ENCODE measurements around the gene LPO. TPM values are rescaled to one million over a fixed set of nuclear protein-coding genes. Genes with fewer than 3 reads are reported as not detected.

Gene LPO
- total and polyA plus RNA-seq, 9 of the 15 experiments (the other 6 are each of a cell fraction or from before 2014, with no cell fraction given), result 0.07 to 0.11 TPM; not detected in 7

DNA sequence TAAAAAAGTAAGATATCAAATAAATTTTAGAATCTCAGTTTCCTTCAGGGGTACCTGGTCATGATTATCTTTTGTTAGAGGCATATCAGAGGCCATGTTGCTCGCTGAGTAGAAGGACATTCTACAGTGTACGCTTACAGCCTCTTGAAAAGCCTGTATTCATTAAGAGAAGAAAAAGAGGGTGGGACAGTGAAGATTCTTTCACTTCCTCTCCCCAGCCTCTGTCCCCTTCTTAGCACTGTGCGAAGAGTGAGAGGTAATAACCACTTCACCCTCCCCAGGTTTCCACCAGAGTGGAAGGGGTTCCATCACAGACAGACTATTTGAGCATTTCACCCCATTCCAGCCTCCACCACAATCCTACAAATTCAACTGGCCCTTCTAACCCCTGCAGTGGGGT lies 4.8 kb upstream of the LPO start:
- 36% methylated on average over 3 of the region's 3 CpGs for WGBS (ENCODE audit: insufficient coverage, low coverage, missing lambda C conversion rate)
- peaks cover 0 to 14% of the 10 kb centered on the region in 2 experiments; a peak in 3 of 5 replicates for H3K4me1 ChIP-seq (replicated peaks in 1 of 2; ENCODE audit: control insufficient read depth in 2 of 2, insufficient read depth in 2 of 2, low read length in 2 of 2)
- no peaks in the 10 kb centered on the region for H3K9me3 ChIP-seq (replicated peaks; ENCODE audit: control insufficient read depth, insufficient read depth, low read depth, low read length)
- ChIA-PET CTCF (ENCODE audit: low intra/inter-chr PET ratio) (no interaction called here), POLR2A (no interaction called here)
- no peak overlapping the region for H3K4me2 ChIP-seq (ENCODE audit: insufficient read depth, low read length)
- in situ Hi-C loops (cut with MboI) (no loop called here), intact Hi-C loops (cut with micrococcal nuclease) (no loop called here)
- no peaks in the 10 kb centered on the region for H3K36me3 ChIP-seq (ENCODE audit: control insufficient read depth, insufficient read depth, low read length)
- H4K20me1 ChIP-seq (replicated peaks; ENCODE audit: control insufficient read depth, insufficient read depth, low read length), result no peaks in the 10 kb centered on the region
- BruUV-seq (replicated peaks), result no TSS peak
- peaks cover 0 to 9% of the 10 kb centered on the region in 2 experiments; a peak in 2 of 5 replicates for H3K27me3 ChIP-seq (ENCODE audit: control insufficient read depth in 2 of 2, insufficient read depth in 2 of 2, low read length in 2 of 2)
- H3K4me3 ChIP-seq, result no peak overlapping the region
- TF ChIP-seq ZNF75A (CRISPR knock-in tag; IDR thresholded peaks at IDR 0.05), result no peak
- TF ChIP-seq TSC22D4 (tag; IDR thresholded peaks at IDR 0.05), result no peak
- TF ChIP-seq USF2 (CRISPR knock-in tag; IDR thresholded peaks at IDR 0.05), result no peak
- no peak for TF ChIP-seq RBFOX2 (IDR thresholded peaks at IDR 0.05; ENCODE audit: low read depth, low read length)
- TF ChIP-seq PHF21A (IDR thresholded peaks at IDR 0.05; ENCODE audit: borderline replicate concordance, low read depth), result no peak
- no peak for TF ChIP-seq RFX1 (IDR thresholded peaks at IDR 0.05)
- no peak for TF ChIP-seq ZNF436 (CRISPR knock-in tag; IDR thresholded peaks at IDR 0.05)
- TF ChIP-seq, protein P1, sequence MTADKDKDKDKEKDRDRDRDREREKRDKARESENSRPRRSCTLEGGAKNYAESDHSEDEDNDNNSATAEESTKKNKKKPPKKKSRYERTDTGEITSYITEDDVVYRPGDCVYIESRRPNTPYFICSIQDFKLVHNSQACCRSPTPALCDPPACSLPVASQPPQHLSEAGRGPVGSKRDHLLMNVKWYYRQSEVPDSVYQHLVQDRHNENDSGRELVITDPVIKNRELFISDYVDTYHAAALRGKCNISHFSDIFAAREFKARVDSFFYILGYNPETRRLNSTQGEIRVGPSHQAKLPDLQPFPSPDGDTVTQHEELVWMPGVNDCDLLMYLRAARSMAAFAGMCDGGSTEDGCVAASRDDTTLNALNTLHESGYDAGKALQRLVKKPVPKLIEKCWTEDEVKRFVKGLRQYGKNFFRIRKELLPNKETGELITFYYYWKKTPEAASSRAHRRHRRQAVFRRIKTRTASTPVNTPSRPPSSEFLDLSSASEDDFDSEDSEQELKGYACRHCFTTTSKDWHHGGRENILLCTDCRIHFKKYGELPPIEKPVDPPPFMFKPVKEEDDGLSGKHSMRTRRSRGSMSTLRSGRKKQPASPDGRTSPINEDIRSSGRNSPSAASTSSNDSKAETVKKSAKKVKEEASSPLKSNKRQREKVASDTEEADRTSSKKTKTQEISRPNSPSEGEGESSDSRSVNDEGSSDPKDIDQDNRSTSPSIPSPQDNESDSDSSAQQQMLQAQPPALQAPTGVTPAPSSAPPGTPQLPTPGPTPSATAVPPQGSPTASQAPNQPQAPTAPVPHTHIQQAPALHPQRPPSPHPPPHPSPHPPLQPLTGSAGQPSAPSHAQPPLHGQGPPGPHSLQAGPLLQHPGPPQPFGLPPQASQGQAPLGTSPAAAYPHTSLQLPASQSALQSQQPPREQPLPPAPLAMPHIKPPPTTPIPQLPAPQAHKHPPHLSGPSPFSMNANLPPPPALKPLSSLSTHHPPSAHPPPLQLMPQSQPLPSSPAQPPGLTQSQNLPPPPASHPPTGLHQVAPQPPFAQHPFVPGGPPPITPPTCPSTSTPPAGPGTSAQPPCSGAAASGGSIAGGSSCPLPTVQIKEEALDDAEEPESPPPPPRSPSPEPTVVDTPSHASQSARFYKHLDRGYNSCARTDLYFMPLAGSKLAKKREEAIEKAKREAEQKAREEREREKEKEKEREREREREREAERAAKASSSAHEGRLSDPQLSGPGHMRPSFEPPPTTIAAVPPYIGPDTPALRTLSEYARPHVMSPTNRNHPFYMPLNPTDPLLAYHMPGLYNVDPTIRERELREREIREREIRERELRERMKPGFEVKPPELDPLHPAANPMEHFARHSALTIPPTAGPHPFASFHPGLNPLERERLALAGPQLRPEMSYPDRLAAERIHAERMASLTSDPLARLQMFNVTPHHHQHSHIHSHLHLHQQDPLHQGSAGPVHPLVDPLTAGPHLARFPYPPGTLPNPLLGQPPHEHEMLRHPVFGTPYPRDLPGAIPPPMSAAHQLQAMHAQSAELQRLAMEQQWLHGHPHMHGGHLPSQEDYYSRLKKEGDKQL (CRISPR knock-in tag; IDR thresholded peaks at IDR 0.05; ENCODE audit: borderline replicate concordance), result no peak
- no peak for TF ChIP-seq MED1 (CRISPR knock-in tag; IDR thresholded peaks at IDR 0.05; ENCODE audit: borderline replicate concordance)
- TF ChIP-seq PHTF2 (CRISPR knock-in tag; IDR thresholded peaks at IDR 0.05), result no peak
- no peak for TF ChIP-seq SIX5 (IDR thresholded peaks at IDR 0.05; ENCODE audit: borderline replicate concordance in 1 of 2, insufficient read depth in 1 of 2, low read depth in 1 of 2, low read length in 2 of 2)
- TF ChIP-seq, protein P2, sequence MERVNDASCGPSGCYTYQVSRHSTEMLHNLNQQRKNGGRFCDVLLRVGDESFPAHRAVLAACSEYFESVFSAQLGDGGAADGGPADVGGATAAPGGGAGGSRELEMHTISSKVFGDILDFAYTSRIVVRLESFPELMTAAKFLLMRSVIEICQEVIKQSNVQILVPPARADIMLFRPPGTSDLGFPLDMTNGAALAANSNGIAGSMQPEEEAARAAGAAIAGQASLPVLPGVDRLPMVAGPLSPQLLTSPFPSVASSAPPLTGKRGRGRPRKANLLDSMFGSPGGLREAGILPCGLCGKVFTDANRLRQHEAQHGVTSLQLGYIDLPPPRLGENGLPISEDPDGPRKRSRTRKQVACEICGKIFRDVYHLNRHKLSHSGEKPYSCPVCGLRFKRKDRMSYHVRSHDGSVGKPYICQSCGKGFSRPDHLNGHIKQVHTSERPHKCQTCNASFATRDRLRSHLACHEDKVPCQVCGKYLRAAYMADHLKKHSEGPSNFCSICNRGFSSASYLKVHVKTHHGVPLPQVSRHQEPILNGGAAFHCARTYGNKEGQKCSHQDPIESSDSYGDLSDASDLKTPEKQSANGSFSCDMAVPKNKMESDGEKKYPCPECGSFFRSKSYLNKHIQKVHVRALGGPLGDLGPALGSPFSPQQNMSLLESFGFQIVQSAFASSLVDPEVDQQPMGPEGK (CRISPR knock-in tag; IDR thresholded peaks at IDR 0.05; ENCODE audit: borderline replicate concordance), result no peak
- H3K9ac ChIP-seq (ENCODE audit: insufficient read depth in 1 of 2, low read depth in 2 of 2, low read length in 2 of 2), result no peak overlapping the region
- no peaks in the 10 kb centered on the region for H3K79me2 ChIP-seq (ENCODE audit: control insufficient read depth, insufficient read depth, low read length)
- no peak overlapping the region for H2AFZ ChIP-seq (ENCODE audit: low read depth, low read length)
- FAIRE-seq, result no peak
- no peak for DNase-seq (ENCODE audit: extremely low read depth in 1 of 4, low spot score in 3 of 4)
- no peak for ATAC-seq
- no peak overlapping the region for H3K27ac ChIP-seq (ENCODE audit: extremely low read depth, low read depth, low read length)
- no peaks in the 10 kb centered on the region for H3K9me1 ChIP-seq (ENCODE audit: control insufficient read depth, insufficient read depth, low read length)

Measured in K562 (cell line).